ENCODE results near the gene CYP2D6.

Gene CYP2D6

DNA sequence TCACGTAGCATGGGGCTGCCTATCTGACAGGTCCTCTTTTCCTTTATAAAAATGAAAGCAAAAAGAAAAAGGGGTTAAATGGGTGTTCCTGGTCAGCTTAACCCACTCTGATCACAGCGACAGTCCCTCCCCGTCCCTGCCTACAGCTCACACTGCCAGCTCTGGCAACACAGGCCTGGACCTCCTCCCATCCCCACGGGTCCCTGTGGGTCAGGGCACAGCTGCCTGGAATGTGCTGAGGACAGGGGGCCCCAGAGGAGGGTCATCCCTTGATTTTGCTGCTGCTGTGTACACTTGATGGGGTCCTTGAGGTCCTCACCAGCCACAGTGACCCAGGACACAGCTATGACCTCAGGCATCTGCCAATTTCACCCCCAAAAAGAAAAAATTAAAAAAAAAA is 29.6 kb upstream of the CYP2D6 start:
- no peak overlapping the region for H3K4me3 ChIP-seq (ENCODE audit: control insufficient read depth, low read depth, low read length)
- DNase-seq (ENCODE audit: low read depth): no peak
- TF ChIP-seq, protein P1, sequence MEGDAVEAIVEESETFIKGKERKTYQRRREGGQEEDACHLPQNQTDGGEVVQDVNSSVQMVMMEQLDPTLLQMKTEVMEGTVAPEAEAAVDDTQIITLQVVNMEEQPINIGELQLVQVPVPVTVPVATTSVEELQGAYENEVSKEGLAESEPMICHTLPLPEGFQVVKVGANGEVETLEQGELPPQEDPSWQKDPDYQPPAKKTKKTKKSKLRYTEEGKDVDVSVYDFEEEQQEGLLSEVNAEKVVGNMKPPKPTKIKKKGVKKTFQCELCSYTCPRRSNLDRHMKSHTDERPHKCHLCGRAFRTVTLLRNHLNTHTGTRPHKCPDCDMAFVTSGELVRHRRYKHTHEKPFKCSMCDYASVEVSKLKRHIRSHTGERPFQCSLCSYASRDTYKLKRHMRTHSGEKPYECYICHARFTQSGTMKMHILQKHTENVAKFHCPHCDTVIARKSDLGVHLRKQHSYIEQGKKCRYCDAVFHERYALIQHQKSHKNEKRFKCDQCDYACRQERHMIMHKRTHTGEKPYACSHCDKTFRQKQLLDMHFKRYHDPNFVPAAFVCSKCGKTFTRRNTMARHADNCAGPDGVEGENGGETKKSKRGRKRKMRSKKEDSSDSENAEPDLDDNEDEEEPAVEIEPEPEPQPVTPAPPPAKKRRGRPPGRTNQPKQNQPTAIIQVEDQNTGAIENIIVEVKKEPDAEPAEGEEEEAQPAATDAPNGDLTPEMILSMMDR (IDR thresholded peaks at IDR 0.05; ENCODE audit: control insufficient read depth, insufficient read depth, low read depth, low read length, missing control alignments): no peak

DNA sequence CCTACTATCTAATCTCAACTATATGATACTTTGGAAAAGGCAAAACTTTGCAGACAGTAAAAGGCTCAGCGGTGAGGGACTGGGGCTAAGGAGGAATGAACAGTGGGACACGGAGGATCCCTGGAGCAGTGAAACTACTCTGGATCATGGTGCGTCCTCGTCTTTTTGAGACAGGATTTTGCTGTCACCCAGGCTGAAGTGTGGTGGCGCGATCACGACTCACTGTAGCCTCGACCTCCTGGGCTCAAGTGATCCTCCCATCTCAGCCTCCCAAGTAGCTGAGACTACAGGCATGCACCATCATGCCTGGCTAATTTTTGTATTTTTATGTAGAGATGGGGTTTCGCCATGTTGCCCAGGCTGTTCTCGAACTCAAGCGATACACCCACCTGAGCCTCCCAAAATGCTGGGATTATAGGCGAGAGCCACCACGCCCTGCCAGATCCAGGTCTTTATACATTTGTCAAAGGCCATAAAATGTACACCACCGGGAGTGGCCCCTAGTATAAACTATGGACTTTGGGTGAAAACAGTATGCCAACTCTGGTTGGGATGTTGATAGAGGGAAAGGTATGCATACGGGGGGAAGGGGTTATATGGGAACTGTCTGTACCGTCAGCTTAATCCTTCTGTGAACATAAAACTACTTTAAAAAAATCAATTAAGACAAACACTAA is 28.0 kb upstream of the CYP2D6 start:
- no peak for DNase-seq (ENCODE audit: low read depth)
- H3K4me3 ChIP-seq (ENCODE audit: control insufficient read depth, low read depth, low read length): no peak overlapping the region
- TF ChIP-seq, protein P1 (IDR thresholded peaks at IDR 0.05; ENCODE audit: control insufficient read depth, insufficient read depth, low read depth, low read length, missing control alignments): no peak

DNA sequence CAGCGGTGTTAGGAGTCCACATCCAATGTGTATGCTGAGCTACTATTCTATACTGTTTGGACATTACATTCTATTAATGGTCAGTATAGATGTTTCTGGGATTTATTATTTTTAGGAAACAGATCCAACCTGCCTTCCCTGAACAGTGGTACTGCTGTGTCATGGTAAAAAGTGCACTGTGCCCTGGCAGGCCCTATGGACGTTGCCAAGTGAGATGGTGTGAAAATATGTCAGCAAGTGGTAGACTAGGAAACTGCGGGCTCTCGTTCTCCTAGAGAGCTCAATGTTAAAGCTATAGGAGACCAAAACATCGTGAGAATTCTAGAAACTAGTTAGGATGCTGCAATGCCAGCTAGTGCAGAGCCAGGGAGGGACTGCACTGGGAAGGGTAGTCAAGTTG is 26.0 kb upstream of the CYP2D6 start:
- no peak for DNase-seq (ENCODE audit: low read depth)
- TF ChIP-seq, protein P1 (IDR thresholded peaks at IDR 0.05; ENCODE audit: control insufficient read depth, insufficient read depth, low read depth, low read length, missing control alignments): no peak
- H3K4me3 ChIP-seq (ENCODE audit: control insufficient read depth, low read depth, low read length): no peak overlapping the region

- no peak for DNase-seq (ENCODE audit: low read depth)
- no peak overlapping the region for H3K4me3 ChIP-seq (ENCODE audit: control insufficient read depth, low read depth, low read length)
- TF ChIP-seq, protein P1 (IDR thresholded peaks at IDR 0.05; ENCODE audit: control insufficient read depth, insufficient read depth, low read depth, low read length, missing control alignments): no peak
These were observed 25.5 kb upstream of the CYP2D6 start for GRCh38 chr22:42156121-42156520.

- TF ChIP-seq, protein P1 (IDR thresholded peaks at IDR 0.05; ENCODE audit: control insufficient read depth, insufficient read depth, low read depth, low read length, missing control alignments): no peak
- no peak for DNase-seq (ENCODE audit: low read depth)
These were observed 24.5 kb upstream of the CYP2D6 start for GRCh38 chr22:42155053-42155543.

DNA sequence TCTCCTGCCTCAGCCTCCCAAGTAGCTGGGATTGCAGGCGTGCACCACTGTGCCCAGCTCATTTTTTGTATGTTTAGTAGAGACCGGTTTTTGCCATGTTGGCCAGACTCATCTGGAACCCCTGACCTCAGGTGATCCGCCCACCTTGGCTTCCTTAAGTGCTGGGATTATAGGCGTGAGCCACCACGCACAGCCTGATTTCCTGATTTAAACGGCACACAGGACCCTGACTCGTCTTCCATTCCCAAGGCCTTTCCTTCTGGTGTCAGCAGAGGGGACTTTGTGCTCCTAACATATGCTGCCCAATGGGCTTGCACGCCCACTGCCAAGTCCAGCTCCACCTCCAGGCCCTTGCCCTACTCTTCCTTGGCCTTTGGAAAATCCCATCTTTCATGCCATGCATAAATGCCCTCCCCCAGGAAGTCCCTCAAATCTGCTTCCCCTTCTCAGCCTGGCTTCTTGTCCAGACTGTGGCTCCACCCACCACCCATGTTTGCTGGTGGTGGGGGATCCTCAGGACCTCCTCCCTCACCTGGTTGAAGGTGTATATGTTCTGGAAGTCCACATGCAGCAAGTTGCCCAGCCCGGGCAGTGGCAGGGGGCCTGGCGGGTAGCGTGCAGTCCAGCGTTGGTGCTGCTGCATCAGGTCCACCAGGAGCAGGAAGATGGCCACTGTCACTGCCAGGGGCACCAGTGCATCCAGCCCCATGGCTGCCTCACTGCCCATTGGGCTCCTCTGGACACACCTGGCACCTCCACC is 23.9 kb upstream of the CYP2D6 start:
- no peak for DNase-seq (ENCODE audit: low read depth)
- TF ChIP-seq, protein P1 (IDR thresholded peaks at IDR 0.05; ENCODE audit: control insufficient read depth, insufficient read depth, low read depth, low read length, missing control alignments): no peak
- H3K4me3 ChIP-seq (ENCODE audit: control insufficient read depth, low read depth, low read length): no peak overlapping the region

More at GRCh38 chr22:42155053-42155543, 24.5 kb upstream of the CYP2D6 start:
- no peak overlapping the region for H3K4me3 ChIP-seq (ENCODE audit: control insufficient read depth, low read depth, low read length)

All from AG09309 (cell line).